ENCODE results near the gene ARL16.
"Not testable (repeated sequence)": the region's sequence is repeated elsewhere in the genome, so short reads cannot be mapped to it uniquely, and the experiment has no call there.

ARL16 gene

DNA sequence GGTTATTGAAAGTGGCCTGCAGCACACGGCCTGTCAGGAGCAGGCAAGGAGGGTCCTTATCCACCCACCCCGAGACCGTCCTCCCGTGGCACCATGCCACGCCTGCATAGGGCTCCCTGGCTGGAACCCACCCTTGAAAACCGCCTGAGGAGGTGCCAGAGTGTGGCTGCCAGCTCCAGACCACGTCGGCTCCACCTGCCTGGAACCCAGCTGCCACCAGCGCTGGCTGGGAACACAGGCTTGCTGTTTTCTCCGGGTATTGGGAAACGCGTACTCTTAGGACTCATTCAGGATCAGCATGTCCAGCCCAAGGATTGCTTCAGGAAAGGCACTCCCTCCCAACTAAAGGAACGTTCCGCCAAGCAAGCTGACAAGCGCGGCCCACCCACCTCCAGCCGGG lies 6.7 kb downstream of the ARL16 start:
- DNase-seq, result no peak
- Histone ChIP-seq H3K27ac (no peak overlapping the region), H3K27me3 (no peaks in the 10 kb centered on the region), H3K4me3 (no peak overlapping the region), H3K4me1 (peaks cover 0 to 18% (median under 1%) of the 10 kb centered on the region in 4 donors), H3K36me3 (peaks cover 10 to 48% (median 30%) of the 10 kb centered on the region in 3 donors), H3K9me3 (no peaks in the 10 kb centered on the region)
- TF ChIP-seq, protein P1, sequence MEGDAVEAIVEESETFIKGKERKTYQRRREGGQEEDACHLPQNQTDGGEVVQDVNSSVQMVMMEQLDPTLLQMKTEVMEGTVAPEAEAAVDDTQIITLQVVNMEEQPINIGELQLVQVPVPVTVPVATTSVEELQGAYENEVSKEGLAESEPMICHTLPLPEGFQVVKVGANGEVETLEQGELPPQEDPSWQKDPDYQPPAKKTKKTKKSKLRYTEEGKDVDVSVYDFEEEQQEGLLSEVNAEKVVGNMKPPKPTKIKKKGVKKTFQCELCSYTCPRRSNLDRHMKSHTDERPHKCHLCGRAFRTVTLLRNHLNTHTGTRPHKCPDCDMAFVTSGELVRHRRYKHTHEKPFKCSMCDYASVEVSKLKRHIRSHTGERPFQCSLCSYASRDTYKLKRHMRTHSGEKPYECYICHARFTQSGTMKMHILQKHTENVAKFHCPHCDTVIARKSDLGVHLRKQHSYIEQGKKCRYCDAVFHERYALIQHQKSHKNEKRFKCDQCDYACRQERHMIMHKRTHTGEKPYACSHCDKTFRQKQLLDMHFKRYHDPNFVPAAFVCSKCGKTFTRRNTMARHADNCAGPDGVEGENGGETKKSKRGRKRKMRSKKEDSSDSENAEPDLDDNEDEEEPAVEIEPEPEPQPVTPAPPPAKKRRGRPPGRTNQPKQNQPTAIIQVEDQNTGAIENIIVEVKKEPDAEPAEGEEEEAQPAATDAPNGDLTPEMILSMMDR (IDR thresholded peaks at IDR 0.05), result no peak
- intact Hi-C loops (cut with DNase I; ENCODE audit: low total_unique reads), result no loop called here

DNA sequence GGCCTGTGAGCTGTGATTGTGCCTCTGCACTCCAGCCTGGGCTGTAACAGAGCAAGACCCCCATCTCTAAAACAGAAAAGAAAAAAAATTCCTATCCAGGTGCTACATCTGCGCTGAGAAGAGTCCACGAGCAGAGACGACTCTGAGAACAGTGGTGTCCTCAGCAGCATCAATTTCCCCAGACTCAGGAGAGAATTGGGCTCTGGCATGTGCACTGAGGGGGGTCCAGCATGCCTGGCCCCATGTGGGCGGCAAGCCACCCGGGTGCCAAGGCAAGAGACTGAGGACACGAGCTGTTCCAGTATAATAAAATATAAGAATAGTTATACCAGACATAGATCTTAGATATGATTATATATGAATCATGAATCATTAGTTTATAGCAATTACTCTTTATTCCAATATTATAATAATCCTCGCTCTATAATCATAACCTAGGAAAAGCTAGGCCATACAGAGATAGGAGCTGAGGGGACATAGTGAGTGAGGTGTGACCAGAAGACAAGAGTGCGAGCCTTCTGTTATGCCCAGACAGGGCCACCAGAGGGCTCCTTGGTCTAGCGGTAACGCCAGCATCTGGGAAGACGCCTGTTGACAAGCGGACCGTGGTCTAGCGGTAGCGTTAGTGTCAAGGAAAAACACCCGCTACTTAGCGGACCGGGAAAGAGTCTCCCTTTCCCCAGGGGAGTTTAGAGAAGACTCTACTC lies 7.9 kb downstream of the ARL16 start:
- DNase-seq; H3K9me3 ChIP-seq; H3K4me3 ChIP-seq; H3K27me3 ChIP-seq; H3K27ac ChIP-seq; intact Hi-C loops (cut with DNase I; ENCODE audit: low total_unique reads): not testable (repeated sequence)
- peaks cover 16 to 51% (median 33%) of the 10 kb centered on the region in 3 donors for H3K36me3 ChIP-seq
- peaks cover 0 to 12% (median 0%) of the 10 kb centered on the region in 4 donors for H3K4me1 ChIP-seq
- TF ChIP-seq, protein P1 (IDR thresholded peaks at IDR 0.05), result peak; percentile 58

DNA sequence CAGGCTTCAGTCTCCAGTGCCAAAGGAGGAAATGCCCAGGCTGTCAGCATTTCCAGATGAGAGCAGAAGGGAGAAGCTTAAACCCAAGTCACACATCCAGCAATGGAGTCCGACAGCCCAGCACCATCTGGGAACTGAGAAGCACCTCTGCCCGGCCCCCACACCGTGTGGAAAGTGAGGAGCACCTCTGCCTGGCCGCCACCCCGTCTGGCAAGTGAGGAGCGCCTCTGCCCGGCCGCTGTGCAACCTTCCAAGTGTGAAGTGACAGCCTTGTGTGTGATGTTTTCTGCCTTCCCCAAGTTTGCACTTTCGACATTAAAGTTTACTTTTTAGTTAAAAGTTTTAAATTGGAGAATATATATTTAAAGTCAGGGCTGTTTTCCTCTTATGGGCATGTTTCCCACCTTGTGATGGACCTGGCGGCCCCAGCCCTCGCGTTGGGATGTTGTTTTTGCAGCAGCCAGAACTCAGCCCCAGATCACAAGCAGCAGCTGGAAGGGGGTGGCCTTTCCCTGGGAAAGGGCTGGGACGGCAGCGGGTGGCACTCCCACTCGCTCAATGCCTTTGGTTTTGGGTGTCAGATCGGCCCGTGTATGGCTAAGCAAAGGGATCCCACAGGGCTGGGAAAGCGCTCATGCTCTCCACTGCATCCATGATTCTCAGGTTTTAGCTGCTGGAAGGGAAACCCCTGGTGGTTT lies 9.9 kb downstream of the ARL16 start:
- TF ChIP-seq, protein P1 (IDR thresholded peaks at IDR 0.05), result no peak
- Histone ChIP-seq H3K4me3 (no peak overlapping the region), H3K27ac (no peak overlapping the region), H3K9me3 (no peaks in the 10 kb centered on the region), H3K4me1 (peaks cover 0 to 12% (median 0%) of the 10 kb centered on the region in 4 donors), H3K27me3 (no peaks in the 10 kb centered on the region), H3K36me3 (peaks cover 29 to 59% (median 47%) of the 10 kb centered on the region in 3 donors)
- no peak for DNase-seq
- intact Hi-C loops (cut with DNase I; ENCODE audit: low total_unique reads), result no loop called here

DNA sequence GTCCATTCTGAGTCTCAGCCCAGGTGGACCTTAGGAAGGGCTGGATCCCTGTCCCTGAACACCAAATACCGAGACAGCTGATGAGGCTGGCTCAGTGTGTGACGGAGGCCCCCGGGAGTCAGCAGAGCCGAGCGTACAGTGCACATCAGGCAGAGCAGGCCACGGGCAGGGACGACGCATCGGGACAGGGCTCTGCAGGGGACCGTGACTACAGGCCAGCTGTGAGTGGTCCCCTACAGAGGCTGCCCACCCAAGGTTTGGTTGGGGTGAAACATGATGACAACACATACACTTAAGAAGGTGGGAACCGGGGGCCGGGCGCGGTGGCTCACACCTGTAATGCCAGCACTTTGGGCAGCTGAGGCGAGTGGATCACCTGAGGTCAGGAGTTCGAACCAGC lies 10.6 kb downstream of the ARL16 start:
- no peaks in the 10 kb centered on the region for H3K27me3 ChIP-seq
- H3K27ac ChIP-seq, result no peak overlapping the region
- no peak overlapping the region for H3K4me3 ChIP-seq
- TF ChIP-seq, protein P1 (IDR thresholded peaks at IDR 0.05), result no peak
- H3K4me1 ChIP-seq, result peaks cover 0 to 17% (median 3%) of the 10 kb centered on the region in 4 donors
- DNase-seq, result no peak
- H3K36me3 ChIP-seq, result peaks cover 29 to 59% (median 47%) of the 10 kb centered on the region in 3 donors
- H3K9me3 ChIP-seq, result no peaks in the 10 kb centered on the region
- intact Hi-C loops (cut with DNase I; ENCODE audit: low total_unique reads), result no loop called here

DNA sequence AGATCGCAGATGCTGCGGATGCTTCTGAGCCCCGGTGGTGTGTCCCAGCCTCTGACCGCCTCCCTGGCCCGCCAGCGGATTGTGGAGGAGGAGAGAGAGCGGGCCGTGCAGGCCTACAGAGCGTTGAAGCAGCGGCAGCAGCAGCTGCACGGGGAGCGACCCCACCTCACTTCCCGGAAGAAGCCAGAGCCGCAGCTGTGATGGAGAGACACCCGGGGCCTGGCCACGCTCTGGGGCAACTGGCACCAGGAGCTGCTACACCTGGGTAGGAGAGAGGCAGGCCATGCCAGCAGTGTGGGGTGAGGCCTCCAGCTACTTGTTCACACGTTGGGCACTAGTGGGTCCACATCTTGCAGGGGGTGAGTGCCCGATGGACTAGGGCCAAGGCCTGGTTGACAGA lies 11.1 kb downstream of the ARL16 start:
- H3K9me3 ChIP-seq, result no peaks in the 10 kb centered on the region
- TF ChIP-seq, protein P1 (IDR thresholded peaks at IDR 0.05), result no peak
- no peak overlapping the region for H3K4me3 ChIP-seq
- H3K4me1 ChIP-seq, result peaks cover 0 to 21% (median 8%) of the 10 kb centered on the region in 4 donors
- intact Hi-C loops (cut with DNase I; ENCODE audit: low total_unique reads), result no loop called here
- no peak overlapping the region for H3K27ac ChIP-seq
- peaks cover 29 to 59% (median 47%) of the 10 kb centered on the region in 3 donors for H3K36me3 ChIP-seq
- no peaks in the 10 kb centered on the region for H3K27me3 ChIP-seq
- no peak for DNase-seq
